HAP-1 (cell line): ENCODE data around the gene C19orf25.
A peak's percentile ranks its signal among the peaks of the same experiment; 100 is the strongest.
"Not testable (repeated sequence)": the region's sequence is repeated elsewhere in the genome, so short reads cannot be mapped to it uniquely, and the experiment has no call there.

ENCODE experiments used
- DNase-seq, 2 experiments: peaks; one replicate each; pipeline ENCODE4 v3.0.0-alpha.2; 2016 to 2020; ENCODE audit warnings: low spot score in 2 of 2
- H3K27me3 ChIP-seq: fragments of 250-450 bp; sonication (Bioruptor Pico); 2 replicates; pipeline ENCODE4 v1.5.1; 2020; ENCODE audit warnings: low read depth, mild to moderate bottlenecking, moderate library complexity
- H3K36me3 ChIP-seq: fragments of 250-450 bp; sonication (Bioruptor Pico); replicated peaks from 2 replicates; pipeline ENCODE4 v1.5.1; 2020; ENCODE audit warnings: mild to moderate bottlenecking
- H3K4me1 ChIP-seq: fragments of 250-450 bp; sonication (Bioruptor Pico); 2 replicates; pipeline ENCODE4 v1.5.1; 2020; ENCODE audit warnings: mild to moderate bottlenecking
- H3K4me3 ChIP-seq: fragments of 250-450 bp; sonication (Bioruptor Pico); 2 replicates; pipeline ENCODE4 v1.5.1; 2020; ENCODE audit warnings: mild to moderate bottlenecking, moderate library complexity
- H3K9me3 ChIP-seq: fragments of 250-450 bp; sonication (Bioruptor Pico); 2 replicates; pipeline ENCODE4 v1.5.1; 2020; ENCODE audit warnings: mild to moderate bottlenecking, moderate library complexity
- in situ Hi-C: fragments of 300-500 bp; cut with MboI; formaldehyde crosslinking; loops from 3 replicates; pipeline ENCODE4 v1.14.3; 2020; ENCODE audit warnings: low sequenced_read_pairs, inconsistent platforms, mixed read lengths

The C19orf25 gene

DNA sequence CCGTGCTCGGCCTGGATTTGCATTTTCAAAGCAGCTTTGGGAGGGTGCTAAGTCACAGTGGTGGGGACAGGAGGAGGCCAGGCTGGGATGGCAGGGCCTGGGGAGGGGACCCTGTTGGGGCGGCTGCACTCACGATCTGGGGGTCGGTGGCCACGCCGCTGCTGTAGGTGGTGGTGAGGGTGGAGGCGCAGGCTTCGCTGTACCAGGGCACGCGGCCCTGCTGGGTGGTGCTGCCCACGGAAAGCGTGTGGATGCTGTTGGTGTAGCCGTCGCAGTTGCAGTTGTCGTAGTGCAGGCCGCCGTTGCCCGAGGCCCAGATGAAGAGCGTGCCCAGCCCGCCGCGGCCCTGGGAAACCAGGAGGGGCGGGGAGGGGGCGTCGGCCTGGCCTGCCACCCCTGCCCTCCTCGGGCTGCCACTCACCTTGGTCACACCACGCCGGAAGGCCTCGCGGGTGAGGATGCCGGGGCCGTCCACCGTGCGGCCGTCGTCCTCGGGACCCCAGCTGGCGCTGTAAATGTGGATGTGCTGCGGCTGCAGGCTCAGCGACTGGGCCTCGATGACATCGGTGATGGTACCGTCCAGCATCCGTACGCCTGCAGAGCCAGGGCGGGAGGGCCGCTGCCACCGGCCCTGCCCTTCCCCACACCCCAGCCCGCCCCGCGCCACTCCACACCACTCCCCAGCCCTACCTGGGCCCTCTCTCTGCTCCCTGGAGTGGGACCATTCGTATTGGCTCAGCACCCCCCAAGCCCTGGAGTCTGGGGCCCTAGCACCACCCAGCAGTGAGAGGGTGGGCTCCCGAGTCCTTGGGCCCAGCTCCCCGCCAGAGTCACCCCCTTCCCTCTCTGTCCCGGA is 7.9 kb upstream of the C19orf25 start:
- H3K4me1 ChIP-seq = peaks cover 12% of the 10 kb centered on the region
- no peaks in the 10 kb centered on the region for H3K27me3 ChIP-seq
- no peaks in the 10 kb centered on the region for H3K9me3 ChIP-seq
- no peaks in the 10 kb centered on the region for H3K36me3 ChIP-seq
- in situ Hi-C loops = no loop called here
- no peak overlapping the region for H3K4me3 ChIP-seq
- no peak for DNase-seq

GRCh38 chr19:1483979-1484428 is 5.0 kb upstream of the C19orf25 start:
- in situ Hi-C loops = no loop called here
- DNase-seq = no peak
- Histone ChIP-seq H3K27me3 (no peaks in the 10 kb centered on the region), H3K4me3 (no peak overlapping the region), H3K36me3 (no peaks in the 10 kb centered on the region), H3K4me1 (no peaks in the 10 kb centered on the region; the same call in 1 of the 2 replicates), H3K9me3 (no peaks in the 10 kb centered on the region)

DNA sequence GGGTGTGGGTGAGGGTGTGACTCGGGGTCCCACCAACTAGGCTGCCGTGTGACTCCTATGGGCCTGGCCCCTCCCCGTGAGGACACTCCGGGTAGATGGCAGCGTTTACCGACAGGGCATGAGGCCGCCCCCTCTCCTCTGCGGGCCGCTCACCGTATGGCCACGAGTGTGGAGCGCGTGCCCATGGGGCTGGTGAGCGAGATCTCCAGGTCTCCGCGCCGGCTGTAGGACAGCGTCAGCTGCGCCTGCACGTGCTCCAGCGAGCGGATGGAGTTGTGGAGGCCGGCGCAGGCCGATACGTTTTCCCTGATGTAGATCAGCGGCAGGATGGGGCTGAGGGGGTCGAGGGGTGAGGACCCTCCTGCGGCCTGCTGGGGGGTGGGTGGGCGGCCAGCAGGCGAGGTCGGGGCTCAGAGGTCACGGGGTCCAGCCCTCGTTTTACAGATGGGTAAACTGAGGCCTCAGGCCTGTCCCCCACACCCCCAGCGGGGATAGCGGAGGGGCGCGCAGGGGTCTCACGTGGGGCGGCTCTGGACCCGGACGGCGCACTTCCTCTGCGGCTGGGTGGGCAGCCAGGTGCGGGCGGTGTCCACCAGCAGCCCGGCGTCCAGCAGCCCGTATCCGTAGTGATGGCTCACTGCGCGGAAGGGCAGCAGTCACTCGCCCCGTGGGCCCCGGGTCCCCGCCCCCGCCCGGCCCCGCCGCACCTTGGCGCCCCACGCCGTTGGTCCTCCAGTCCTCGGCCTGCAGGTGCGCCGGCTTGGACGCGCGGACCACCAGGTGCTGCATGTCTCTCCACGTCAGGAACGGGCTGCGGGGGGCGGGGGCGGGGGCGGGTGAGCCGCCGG is 4.3 kb upstream of the C19orf25 start:
- H3K4me3 ChIP-seq = no peak overlapping the region
- no peak for DNase-seq

GRCh38 chr19:1482361-1483130 is 3.5 kb upstream of the C19orf25 start:
- H3K27me3 ChIP-seq = no peaks in the 10 kb centered on the region
- H3K4me3 ChIP-seq = no peak overlapping the region
- in situ Hi-C loops = no loop called here
- H3K4me1 ChIP-seq = no peaks in the 10 kb centered on the region; the same call in 1 of the 2 replicates
- H3K9me3 ChIP-seq = no peaks in the 10 kb centered on the region
- peak in 1 of 2 experiments; percentile 54 for DNase-seq
- peaks cover 3% of the 10 kb centered on the region for H3K36me3 ChIP-seq

More for the DNA sequence above, 4.3 kb upstream of the C19orf25 start:
- Histone ChIP-seq H3K36me3 (peaks cover 3% of the 10 kb centered on the region; the same call in 1 of the 2 replicates), H3K27me3 (no peaks in the 10 kb centered on the region), H3K4me1 (no peaks in the 10 kb centered on the region; the same call in 1 of the 2 replicates), H3K9me3 (no peaks in the 10 kb centered on the region)
- in situ Hi-C loops = no loop called here

- no peak for DNase-seq
- Histone ChIP-seq H3K4me3 (no peak overlapping the region), H3K27me3 (no peaks in the 10 kb centered on the region), H3K4me1 (no peaks in the 10 kb centered on the region; the same call in 1 of the 2 replicates), H3K36me3 (peaks cover 8% of the 10 kb centered on the region), H3K9me3 (no peaks in the 10 kb centered on the region)
- in situ Hi-C loops = no loop called here
Measured at GRCh38 chr19:1481893-1482360, 2.9 kb upstream of the C19orf25 start.

DNA sequence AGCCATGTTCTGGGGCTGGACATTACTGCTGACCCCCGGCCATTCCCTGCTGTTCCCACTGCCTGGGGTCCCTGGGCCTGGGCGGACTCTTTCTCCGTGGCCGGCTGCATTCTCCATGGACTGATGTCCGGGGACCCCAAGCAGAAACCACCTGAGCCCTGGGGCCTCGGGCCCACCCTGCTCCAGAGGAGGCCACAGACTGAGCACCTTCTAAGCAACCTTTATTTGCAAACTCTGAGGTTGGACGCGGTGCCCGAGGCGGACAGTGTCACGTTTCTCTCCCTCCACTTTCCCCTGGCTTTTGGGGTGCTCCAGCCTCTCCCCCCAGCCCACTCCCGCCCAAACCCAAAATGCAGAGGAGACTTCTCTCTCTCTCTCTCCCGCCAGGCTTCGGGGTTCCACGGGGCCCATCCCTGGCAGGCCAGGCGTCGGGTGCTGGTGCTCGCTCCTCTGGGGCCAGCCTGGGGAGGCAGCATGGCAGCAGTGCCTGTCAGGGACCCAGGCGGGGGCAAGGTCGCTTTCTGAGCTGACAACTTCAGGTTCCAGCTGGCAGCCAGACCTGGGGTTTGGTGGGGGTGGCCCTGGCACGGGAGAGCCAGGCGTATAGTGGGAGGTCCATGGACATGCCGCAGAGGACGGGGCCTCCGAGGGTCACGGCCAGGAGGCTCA is 2.3 kb upstream of the C19orf25 start:
- H3K36me3 ChIP-seq = peaks cover 11% of the 10 kb centered on the region
- no peaks in the 10 kb centered on the region for H3K9me3 ChIP-seq
- H3K4me3 ChIP-seq = no peak overlapping the region
- H3K4me1 ChIP-seq = no peaks in the 10 kb centered on the region; the same call in 1 of the 2 replicates
- no peak for DNase-seq
- H3K27me3 ChIP-seq = no peaks in the 10 kb centered on the region
- in situ Hi-C loops = no loop called here

DNA sequence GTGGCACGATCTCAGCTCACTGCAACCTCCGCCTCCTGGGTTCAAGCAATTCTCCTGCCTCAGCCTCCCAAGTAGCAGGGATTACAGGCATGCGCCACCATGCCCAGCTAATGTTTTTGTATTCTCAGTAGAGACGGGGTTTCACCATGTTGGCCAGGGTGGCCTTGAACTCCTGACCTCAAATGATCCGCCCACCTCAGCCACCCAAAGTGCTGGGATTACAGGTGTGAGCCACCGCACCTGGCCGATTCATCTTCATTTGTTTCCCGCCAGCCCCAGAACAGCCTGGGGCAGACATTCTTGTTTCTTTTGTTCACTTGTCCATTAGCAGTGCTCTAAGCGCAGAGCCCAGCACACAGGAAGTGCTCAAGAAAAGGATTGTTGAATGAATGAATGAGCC is 2.0 kb downstream of the C19orf25 start:
- H3K27me3 ChIP-seq, H3K4me3 ChIP-seq, H3K9me3 ChIP-seq, H3K4me1 ChIP-seq, in situ Hi-C loops, DNase-seq: not testable (repeated sequence)
- H3K36me3 ChIP-seq = peaks cover 18% of the 10 kb centered on the region

DNA sequence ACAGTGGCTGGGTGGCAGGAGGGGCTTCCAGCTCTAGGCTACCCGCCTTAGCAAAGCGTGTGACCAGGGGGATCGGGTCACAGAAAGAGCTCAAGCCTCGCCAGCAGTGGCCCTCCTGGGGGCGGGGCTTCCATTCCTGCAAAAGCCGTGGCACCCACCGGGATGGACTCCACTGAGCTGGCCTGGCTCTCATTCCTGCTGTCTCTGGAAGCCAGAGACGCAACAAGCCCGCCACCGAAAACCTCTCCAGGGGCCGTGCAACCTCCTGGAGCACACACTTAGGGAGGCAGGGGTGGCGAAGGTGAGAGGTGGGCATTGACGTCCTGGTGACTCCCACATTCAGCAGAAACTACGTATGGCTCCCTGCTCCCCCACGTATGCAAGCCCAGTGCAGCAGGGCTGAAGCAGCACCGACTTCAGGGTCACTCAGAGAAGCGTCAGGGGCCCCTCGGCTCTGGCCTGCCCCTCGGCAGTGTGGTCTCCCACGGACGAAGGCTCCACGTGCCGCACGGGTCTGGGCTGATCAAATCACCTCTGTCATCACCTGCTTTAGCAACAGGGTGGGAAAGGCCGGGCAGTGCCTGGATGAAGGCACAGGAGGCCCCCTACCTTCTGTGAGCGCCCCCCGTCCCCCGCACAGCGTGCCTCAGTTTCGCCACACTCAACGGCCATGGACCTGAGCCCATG is 3.1 kb downstream of the C19orf25 start:
- in situ Hi-C loops = no loop called here
- no peak overlapping the region for H3K4me3 ChIP-seq
- H3K27me3 ChIP-seq = no peaks in the 10 kb centered on the region
- peaks cover 3% of the 10 kb centered on the region for H3K4me1 ChIP-seq
- DNase-seq = no peak
- H3K9me3 ChIP-seq = no peaks in the 10 kb centered on the region
- peaks cover 18% of the 10 kb centered on the region for H3K36me3 ChIP-seq

GRCh38 chr19:1474765-1475351 is 4.2 kb downstream of the C19orf25 start:
- H3K27me3 ChIP-seq = no peaks in the 10 kb centered on the region
- H3K4me1 ChIP-seq = peaks cover 8% of the 10 kb centered on the region
- no peak overlapping the region for H3K4me3 ChIP-seq
- no peak for DNase-seq
- in situ Hi-C loops = no loop called here
- no peaks in the 10 kb centered on the region for H3K9me3 ChIP-seq
- peaks cover 18% of the 10 kb centered on the region for H3K36me3 ChIP-seq

GRCh38 chr19:1474011-1474764 is 4.8 kb downstream of the C19orf25 start:
- Histone ChIP-seq H3K27me3 (no peaks in the 10 kb centered on the region), H3K4me1 (peaks cover 10% of the 10 kb centered on the region), H3K4me3 (no peak overlapping the region), H3K9me3 (no peaks in the 10 kb centered on the region), H3K36me3 (peaks cover 18% of the 10 kb centered on the region)
- no peak for DNase-seq
- in situ Hi-C loops = no loop called here

- in situ Hi-C loops = no loop called here
- H3K9me3 ChIP-seq = no peaks in the 10 kb centered on the region
- no peak overlapping the region for H3K4me3 ChIP-seq
- no peak for DNase-seq
- H3K27me3 ChIP-seq = no peaks in the 10 kb centered on the region
- peaks cover 16% of the 10 kb centered on the region for H3K36me3 ChIP-seq
- H3K4me1 ChIP-seq = peaks cover 10% of the 10 kb centered on the region
Measured at GRCh38 chr19:1473085-1473851, 5.7 kb downstream of the C19orf25 start.
